ENCODE measurements around the gene LITAF.
"Not testable (repeated sequence)": the region's sequence is repeated elsewhere in the genome, so short reads cannot be mapped to it uniquely, and the experiment has no call there.

The LITAF gene

DNA sequence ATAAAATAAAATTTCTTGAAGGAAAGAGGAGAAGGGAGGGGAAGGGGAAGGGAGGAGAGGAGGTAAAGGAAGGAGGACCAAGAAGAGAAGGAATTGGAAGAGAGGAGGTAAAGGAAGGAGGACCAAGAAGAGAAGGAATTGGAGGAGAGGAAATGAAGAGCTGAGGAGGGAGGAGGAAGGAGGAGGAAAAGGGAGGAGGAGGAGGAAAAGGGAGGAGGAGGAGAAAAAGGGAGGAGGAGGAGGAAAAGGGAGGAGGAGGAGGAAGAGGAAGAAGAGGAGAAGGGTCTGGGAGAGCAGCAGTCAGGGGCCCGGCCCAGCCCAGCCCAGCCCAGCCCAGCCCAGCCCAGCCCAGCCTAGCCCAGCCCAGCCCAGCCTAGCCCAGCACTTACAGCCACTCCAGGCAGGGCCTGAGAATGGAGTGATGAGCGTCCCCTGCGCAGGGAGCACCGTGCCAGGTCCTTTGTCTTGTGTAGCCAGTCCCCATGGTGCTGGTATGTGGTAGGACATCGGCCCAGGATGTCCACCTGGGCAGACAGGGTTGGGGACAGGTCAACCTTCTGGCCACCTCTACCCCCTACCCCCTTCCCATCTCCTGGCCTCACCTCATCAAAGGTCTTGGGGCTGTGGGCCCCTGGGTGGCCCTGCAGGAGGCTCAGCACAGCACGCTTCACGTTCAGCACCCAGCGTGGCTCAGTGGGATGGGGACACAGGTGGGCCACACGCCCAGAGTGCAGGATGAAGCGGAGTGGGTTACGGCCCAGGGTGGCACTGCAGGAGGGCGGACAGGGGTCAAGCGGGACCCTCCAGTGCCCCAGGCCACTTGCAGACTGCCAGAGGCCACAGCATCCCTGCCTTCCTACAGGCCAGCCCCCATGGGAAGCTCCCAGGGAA is 70.9 kb downstream of the LITAF start:
- no peak for DNase-seq

DNA sequence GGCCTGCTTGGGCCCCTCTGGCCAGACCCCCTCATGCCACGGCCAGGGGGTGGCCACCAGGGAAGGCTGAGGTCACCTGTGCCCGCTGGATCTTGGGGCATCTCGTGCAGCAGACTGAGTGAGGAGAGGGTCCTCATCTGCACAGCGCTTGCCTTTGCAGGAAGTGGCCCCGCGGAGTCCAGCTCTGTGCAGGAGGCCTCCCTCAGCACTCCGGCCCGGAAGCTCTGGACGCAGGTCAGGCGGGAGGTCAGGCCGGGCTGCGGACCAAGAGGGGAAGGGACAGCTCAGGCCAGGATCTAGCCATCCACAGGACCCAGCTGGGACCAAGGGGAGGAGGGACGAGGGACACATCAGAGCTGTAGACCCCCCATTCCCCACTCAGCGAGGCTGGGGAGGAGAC is 72.4 kb downstream of the LITAF start:
- no peak for DNase-seq

DNA sequence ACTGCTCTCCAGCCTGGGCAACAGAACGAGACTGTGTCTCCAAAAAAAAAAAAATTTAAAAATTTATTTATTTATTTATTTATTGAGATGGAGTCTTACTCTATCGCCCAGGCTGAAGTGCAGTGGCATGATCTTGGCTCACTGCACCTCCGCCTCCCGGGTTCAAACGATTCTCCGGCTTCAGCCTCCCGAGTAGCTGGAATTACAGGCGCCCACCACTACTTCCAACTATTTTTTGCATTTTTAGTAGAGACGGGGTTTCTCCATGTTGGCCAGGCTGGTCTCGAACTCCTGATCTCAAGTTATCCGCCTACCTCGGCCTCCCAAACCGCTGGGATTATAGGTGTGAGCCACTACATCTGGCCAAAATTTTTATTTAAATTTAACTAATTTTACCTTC is 73.4 kb downstream of the LITAF start:
- not testable (repeated sequence) for DNase-seq

DNA sequence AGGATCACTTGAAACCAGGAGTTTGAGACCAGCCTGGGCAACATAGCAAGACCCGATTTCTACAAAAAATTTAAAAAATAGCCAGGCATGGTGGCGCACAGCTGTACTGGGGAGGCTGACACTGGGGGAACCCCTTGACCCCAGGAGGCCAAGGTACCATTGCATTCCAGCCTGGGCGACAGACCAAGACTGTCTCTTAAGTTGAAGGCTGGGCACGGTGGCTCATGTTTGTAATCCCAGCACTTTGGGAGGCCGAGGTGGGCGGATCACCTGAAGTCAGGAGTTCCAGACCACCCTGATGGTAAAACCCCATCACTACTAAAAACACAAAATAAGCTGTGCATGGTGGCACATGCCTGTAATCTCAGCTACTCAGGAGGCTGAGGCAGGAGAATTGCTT is 74.9 kb downstream of the LITAF start:
- no peak for DNase-seq

DNA sequence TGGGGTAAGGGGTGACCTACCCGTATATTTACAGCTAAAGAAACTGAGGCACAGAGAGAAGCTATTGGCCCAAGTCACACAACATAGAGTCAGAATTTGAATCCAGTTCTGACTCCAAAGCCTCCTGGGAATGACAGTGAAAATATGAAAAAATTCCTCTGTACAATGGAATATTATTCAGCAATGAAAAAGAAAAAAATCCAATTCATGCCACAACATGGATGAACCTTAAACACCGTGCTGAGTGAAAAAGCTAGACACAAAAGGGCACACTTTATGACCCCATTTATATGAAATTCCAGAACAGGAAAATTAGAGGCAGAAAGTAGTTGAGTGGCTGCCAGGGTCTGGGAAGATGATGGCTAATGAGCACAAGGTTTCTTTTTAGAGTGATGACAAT is 75.4 kb downstream of the LITAF start:
- DNase-seq: no peak

DNA sequence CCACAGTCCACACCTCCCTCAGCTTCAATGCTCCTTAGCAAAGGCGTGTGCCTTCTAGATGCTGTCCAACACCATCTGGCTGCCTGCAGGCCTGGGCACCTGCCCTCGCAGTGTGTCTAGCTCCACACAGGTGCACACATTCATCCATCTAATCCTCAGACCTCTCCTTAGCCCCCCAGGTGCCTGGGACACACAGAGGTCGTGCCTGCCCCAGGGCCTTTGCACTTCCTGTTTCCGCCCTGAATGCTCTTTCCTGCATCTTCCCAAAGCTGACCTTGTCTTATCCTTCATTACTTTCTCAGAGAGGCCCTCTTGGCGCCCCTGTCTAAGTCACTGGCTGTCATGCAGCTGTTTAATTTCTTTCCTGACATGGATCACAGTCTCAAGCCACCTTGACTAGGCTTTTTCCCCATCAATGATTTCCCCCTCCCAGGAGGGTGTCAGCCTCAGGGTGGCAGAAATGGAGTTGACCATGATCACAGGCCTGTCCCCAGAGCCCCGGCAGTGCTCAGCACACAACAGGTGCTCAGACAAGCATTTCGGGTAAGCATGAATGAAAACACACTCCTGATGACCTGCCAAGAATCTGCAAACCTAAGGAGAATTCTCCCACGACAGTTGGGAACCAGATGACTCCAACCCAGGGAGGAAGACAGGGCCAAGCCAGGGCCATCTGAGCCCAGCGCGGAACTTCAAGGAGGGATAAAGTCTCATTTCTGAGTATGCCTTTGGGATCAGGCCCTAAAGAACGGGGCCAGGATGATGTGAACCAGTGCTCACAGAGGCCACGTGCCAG is 76.3 kb downstream of the LITAF start:
- DNase-seq: no peak

DNA sequence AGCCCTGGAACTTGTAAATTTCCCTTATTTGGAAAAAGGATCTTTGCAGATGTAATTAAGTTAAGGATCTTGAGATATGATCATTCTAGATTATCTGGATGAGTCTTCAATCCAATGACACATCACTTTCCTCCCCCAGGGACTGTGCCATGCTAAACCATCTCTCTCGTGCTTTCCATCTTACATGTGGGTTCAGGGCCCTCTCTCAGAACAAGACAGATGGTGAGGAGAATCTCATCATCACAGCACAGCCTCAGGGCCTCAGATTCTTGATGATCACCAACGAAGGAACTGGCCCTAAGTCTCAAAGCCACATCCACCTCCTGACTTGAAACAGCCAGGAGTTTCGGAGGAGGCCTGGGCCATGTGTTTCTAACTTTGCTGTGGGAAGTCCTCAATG is 78.7 kb downstream of the LITAF start:
- DNase-seq: no peak

DNA sequence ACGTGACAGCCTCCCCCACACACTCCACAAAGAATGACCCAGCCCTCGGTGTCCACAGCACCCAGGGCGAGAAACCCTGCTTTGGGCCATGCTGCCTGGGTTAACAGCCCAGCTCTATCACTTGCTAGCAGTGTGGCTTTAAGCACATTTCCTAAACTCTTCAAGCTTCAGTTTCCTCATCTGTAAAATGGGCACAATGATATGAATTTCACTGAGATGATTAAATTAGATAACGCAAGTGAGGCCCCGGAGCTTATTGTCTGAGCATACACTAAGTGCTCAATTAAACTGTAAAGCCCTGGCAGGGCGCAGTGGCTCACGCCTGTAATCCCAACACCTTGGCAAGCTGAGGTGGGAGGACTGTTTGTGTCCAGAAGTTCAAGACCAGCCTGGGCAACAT is 79.4 kb downstream of the LITAF start:
- DNase-seq: no peak

DNA sequence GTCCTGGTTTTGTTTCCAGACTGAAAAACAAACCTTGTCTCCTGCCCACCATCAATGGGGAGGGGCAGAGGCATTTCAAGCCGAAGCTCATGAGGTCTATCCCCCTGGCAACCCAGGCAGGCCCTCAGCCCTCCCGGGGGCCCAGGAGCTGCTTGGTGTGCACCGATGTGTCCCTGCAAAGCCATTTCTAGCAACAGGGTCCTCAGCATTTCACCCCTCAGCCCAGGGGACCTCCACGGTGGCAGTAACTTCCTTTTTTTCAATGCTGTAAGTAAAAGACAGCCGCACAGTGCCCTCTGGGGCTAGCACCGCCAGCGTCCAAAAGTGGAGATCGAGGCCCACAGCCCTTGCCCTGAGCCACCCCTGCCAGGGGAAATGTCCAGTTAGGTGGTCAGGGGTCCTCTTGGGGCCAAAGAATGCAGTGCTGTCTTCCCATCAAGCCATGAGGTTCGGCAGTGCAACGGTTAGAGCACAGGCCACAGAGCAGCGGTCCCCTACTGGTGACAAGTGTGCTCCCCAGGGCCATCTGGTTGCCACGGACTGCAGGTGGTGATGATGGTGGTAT is 79.9 kb downstream of the LITAF start:
- DNase-seq: no peak

DNA sequence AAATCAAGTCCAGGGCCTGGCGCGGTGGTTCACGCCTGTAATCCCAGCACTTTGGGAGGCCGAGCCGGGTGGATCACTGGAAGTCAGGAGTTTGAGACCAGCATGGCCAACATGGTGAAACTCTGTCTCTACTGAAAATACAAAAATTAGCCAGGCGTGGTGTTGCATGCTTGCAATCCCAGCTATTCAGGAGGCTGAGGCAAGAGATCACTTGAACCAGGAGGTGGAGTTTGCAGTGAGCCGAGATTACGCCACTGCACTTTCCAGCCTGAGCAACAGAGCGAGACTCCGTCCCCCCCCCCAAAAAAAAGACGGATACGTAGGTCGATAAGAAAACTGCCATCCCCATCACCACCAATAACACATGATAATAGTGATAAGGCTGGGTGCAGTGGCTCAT is 82.5 kb downstream of the LITAF start:
- DNase-seq: not testable (repeated sequence)

DNA sequence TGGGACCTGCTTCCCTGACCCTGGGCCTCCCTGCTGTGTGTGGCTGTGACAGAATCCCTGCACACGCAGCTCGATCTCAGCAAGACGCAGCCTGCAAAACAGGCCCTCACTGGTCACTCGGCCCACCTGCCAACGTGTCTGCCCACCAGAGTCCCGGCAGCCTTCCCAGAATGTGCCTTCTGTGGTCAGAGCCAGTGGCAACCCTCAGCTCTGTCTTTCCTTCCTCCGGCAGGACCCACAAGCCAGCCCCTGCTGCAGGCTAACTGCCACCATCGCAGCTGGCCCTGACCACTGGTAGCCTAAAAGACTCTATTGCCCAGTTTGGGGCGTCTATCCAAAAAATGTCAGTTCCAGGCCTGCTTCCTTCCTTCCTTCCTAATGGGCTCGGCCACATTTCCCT is 83.2 kb downstream of the LITAF start:
- no peak for DNase-seq

DNA sequence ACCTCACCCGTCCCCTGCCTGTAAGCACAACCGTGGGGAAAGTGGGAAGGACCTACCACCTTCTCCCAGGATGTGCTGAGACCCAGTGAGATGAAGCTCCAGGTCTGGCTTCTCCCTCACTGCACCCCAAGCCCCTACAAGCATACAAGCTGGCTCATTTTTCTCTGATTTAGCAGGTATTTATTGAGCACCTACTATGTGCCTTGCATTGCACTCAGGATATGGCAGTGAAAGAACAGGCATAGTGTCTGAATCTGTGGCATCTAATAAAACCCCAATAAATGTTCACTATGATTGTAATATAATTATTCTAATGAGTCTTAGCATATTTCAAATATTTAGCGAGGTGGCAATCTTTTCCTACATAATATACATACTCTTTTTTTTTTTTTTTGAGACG is 84.5 kb downstream of the LITAF start:
- no peak for DNase-seq

DNA sequence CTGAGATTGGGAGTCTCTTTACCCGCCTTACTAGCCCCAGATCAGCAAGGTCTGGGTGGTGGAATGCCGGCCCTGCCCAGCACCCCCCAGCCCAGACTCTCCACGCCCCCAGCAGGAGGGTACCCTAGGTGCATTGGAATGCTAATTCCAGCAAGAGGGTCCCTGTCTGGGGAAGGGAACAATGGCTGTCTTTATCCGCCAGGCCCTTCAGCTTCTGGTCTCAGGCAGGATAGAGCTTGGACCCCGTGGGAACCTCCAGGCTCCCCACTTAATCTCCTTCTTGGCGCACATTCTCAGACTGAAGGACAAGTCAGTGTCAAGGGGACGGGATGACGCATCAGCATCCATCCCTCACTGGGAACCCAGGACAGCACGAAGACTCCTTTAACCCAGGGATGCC is 85.1 kb downstream of the LITAF start:
- DNase-seq: no peak

DNA sequence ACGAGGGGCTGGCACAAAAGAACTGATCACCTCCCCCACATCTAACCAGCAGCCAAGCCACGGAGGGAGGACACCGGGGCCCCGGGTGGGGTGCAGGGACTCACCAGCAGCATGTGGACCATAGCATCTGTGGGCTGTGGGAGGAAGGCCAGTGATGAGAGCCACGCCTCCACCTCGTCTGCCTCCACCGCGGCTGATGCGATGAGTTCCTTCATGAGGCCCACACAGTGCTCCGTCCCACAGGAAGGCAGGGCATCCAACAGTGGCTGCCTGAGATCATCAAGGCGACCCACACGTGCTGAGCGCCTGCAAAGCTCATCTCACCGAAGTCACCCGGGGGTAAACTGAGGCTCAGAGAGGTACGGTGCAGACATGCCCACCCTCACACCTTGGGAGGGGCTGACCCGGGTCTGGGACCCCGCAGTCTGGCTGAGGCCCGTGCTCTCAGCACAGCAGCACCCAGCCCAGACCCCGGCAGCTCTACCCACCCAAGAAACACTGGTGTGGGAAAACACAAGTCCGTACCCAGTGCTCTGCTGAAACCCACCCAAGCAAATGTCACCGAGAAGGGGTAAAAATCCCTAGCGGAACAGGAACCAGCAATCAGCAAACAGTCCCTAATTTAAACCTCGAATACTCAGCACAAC is 85.9 kb downstream of the LITAF start:
- no peak for DNase-seq

DNA sequence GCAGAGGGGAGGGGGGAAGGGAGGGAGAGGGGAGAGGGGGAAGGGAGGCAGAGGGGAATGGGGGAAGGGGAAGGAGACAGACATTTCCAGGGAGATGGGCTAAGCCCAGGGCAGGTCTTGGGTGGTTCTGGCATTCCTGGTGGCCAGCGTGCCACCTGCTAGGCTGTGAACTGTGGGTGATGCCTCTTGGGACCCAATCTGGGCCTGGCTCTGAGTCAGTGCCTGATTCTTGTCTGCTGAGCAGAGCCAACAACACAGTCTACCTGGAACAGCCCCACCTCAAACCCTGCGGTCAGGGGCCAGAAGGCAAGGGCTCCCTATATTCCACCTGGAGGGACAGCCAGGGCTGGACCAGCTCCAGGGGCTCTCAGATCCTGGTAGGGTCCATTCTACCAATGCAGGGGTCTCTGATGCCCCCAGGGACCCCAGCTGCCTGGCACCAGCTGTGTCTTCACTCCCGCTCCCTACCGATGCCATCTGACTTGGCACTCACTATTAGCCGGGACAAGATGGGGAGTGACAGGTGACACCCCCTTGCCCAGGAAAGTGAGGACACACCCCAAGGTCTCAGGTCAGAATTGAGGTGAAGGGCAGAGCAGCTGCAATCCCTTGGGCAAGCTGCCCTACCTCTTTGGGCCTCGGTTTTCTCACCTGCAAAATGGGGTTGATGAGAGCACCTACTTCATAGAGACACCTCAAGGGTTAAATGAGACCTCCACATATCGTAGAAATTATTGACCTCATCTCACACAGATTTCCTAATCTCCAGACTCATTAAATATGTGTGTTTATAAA is 87.2 kb downstream of the LITAF start:
- DNase-seq: no peak

DNA sequence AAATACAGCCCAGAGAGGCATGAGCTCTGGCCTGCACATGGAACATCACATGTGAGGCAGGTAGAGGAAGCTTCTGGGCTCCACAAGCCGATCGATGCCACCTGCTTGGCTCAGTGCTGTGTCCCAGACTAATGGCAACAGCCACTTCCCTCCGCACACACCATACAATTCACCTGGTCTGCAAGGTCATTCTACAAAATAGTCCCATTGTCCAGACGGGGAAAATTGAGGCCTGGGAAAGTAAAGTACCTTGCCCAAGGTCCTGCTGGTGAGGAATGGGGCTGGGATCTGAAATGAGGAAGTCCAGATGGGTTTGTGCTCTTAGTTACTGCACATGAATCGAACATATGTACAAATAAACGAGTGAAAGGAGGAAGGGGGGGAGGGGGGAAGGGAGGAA is 88.0 kb downstream of the LITAF start:
- no peak for DNase-seq

DNA sequence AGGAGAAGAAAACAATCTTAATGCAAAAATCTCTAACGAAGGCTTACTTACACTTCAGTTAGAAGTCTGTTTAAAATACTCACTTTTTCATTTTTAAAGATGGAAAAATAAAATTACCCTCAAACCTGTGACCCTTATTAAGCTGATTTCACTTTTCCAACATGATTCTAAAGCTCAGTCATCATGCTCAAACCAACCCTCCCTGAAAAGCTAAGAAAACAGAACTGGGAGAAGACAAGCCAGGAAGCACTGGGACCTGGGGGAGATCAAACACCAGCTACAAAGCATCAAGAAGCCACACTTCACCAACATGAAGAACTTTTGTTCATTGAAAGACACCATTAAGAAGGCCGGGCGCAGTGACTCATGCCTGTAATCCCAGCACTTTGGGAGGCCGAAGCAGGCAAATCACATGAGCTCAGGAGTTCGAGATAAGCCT is 88.8 kb downstream of the LITAF start:
- peak; percentile 12 for DNase-seq

Measured in CD4-positive, alpha-beta T cell treated with Interleukin-17A for 4 hours (primary cell).